GM20431 (cell line): Measurements from ENCODE around the gene PITPNB.

ENCODE experiments used
- in situ Hi-C: fragments of 300-500 bp; cut with MseI, MboI; formaldehyde crosslinking; loops from one replicate; pipeline ENCODE4 v1.15.0; 2020; ENCODE audit warnings: low sequenced_read_pairs; ENCODE audit not compliant: unreplicated experiment

PITPNB gene

DNA sequence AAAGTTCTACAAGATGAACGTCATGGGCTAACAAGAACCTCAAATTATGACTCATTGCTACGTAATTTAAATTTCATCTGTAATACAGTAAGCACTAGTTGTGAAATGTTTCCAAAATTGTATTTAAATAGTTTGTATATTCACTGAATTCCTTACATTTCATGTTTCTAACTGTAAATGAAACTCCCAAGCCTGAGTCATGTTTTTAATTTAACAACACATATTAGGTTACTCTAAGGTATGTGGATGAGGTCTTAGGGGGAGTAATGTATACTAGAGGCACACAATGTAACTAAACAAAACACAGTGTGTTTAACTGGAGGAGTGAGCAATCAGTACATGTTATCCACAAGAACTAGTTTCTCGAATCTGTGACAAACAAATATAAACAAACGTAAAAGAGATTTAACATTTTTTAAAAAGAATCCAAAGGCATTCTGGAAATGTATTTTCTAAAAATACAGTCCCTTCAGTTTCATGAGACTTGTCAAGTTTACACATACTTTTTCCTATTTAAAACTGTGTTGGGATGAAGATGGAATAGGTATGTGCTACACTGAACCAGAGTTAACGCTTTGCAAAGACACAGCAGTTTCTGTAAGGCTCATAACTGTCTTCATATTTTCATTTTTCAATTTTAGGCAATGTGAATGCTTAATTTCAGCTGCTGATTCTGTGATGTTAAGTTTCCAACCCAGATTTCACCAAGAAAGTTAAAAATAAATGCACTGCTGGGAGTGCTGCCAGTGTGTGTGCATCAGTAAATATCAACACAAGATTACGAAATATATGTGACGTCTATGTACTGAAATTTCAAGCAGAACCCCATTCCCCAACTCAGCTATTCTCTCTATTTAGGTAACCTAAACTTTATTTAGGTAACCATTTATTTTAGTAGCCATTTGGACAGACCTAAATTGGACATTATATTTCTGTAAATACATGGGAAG is 52.6 kb downstream of the PITPNB start:
- in situ Hi-C loops = no loop called here

- in situ Hi-C loops = no loop called here
Observed at GRCh38 chr22:27865496-27865895, 53.6 kb downstream of the PITPNB start.

GRCh38 chr22:27863556-27863955 is 55.5 kb downstream of the PITPNB start:
- in situ Hi-C loops = no loop called here

GRCh38 chr22:27863001-27863400 is 56.1 kb downstream of the PITPNB start:
- in situ Hi-C loops = no loop called here

GRCh38 chr22:27859336-27859735 is 59.7 kb downstream of the PITPNB start:
- in situ Hi-C loops = no loop called here

GRCh38 chr22:27858626-27859025 is 60.4 kb downstream of the PITPNB start:
- in situ Hi-C loops = no loop called here

DNA sequence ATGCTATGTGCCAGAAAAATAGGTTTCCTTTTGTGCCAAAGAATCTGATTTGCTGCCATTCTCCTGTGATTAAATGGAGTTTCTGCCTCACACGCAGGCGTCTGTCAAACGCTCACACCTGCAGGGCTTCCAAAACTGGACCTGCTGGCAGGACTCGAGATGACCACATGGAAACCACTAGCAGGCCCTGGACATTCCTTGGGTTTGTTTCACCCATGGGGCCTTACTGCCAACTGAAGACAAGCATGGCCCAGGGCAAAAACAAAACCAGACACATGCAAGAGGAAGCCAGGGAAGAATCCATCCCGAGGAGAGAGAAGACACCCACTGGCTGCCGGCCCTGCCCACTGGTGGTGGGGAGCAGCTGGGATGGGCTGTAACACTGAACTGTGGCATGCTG is 61.6 kb downstream of the PITPNB start:
- in situ Hi-C loops = no loop called here

DNA sequence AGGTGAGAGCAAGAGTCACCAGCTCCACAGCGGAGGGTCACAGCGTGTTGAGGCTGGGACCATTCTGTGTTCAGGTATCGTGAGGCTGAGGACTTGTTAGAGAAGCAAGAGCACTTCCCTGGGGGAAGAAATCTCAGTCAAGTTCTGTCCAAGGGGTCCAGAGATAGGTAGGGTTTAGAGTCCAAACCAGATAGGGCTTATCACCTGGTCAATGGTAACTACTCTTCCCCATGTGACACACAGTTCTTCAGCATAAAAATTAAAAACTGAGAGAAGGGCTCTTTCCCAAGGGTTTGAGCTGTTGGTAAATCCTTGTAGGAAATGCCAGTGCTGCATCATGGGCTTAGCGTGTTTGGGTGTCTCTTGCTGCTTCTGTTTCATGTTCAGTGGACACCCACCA is 62.7 kb downstream of the PITPNB start:
- in situ Hi-C loops = no loop called here

DNA sequence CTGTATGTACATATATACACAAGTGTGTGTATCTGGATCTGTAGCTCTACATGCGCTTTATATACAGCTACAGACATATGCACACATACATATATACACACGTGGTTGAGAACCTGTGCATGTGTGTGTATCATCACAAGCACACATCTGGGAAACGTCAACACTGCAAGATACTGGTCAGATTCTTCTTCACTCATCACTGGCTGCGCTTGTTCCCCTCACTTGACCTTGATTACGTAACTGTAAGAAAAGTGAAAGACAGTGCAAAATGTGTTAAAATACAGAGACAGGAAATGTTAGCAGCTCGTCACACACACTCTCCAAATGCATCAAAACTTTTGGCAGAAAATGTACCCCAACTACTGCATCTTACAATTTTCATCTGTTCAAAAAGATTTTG is 65.6 kb downstream of the PITPNB start:
- in situ Hi-C loops = no loop called here

DNA sequence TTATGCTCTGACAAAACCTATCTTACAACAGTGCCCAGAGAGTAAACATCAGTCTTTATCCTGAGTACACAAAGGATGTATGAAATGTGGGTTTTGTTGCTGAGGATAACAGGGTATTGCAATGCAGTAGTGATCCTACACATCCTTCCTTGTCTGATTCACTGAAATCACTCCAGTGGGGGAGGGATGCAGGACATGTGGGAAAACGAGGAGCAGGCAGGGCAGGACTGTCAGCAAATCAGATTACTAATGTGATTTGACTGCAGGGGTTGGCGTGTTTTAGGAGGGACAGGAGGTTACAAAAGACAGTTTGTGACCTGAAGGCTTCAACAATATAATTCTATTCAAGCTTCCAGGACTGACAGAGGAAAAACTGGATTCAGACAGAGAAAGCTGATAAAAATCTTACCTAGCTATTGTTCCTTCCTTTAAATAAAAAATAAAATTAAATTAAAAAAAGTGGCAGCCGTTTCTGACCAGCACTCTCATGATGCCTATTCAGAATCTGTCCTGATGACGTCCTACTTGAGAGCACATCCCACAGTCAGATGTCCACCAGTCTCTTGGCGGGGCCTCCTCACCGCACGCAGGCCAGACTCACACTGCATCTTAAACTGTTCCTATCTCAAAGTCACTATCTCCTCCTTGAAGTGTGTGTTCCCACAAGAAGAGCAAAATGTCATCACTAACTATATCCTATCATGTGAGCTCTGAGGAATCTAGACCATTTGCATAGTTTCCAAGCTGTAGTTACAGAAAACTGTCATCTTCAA is 66.9 kb downstream of the PITPNB start:
- in situ Hi-C loops = no loop called here

DNA sequence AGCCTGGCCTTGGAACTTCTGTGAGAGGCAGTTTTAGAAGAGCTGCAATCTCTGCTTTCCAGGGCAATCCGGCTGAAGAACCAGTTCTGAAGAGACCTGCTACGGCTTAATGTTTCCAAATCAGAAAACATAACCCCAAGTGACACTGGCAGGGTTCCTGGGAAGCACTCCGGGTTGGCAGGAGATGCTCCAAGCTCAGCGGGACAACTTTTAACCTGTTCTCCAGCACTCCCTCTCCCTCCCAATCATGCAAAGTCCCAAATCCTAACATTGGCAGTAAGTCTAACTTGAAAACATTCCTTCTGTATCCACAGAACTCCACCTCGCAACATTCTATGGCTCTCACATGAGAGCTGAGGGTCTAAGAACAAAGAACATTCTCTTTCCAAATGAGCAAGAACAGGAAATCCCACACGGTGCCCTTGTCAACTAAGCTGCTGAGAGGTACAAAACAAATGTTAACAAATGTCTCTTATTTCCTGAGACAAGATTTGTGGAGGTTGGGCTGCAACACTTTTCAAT is 69.0 kb downstream of the PITPNB start:
- in situ Hi-C loops = no loop called here

DNA sequence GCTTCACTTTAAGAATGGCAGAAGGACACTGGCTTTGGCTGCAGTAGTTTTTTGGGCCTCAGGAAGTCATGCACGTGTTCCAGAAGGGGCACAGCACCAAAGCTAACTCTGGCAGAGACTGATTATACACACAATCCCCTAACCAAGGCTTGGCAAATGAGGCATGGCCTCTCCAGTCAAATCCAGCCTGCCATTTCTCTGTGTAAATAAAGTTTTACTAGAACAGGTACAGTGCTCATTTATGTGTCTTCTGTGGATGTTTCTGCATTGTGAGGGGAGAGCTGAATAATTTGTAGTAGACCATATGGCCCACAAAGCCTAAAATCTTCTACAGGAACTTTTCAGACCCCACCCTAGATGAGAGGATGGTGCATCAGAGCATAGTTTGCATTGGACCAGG is 71.1 kb downstream of the PITPNB start:
- in situ Hi-C loops = no loop called here

GRCh38 chr22:27846910-27847309 is 72.1 kb downstream of the PITPNB start:
- in situ Hi-C loops = no loop called here

DNA sequence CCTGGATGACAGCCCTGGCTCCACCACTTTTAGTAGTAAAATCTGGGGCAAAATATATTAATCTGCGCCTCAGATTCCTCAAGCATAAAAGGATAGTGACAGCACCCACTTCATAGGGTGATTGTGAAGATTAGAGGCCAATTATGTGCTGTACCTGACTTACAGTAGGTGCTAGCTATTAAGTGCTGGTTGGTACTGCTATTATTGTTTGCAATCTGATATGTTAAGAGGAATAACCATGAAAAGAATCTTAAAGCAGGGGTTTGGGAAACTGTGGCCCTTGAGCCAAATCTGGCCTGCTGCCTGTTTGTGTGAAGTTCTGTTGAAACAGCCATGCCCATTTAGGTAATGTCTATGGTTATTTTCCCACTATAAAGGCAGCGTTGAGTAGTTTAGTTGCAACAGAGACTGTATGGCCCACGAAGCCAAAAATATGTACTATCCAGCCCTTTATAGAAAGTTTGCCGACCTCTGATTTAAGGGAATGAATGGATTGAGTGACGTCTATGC is 72.8 kb downstream of the PITPNB start:
- in situ Hi-C loops = no loop called here

GRCh38 chr22:27845644-27846043 is 73.4 kb downstream of the PITPNB start:
- in situ Hi-C loops = no loop called here

DNA sequence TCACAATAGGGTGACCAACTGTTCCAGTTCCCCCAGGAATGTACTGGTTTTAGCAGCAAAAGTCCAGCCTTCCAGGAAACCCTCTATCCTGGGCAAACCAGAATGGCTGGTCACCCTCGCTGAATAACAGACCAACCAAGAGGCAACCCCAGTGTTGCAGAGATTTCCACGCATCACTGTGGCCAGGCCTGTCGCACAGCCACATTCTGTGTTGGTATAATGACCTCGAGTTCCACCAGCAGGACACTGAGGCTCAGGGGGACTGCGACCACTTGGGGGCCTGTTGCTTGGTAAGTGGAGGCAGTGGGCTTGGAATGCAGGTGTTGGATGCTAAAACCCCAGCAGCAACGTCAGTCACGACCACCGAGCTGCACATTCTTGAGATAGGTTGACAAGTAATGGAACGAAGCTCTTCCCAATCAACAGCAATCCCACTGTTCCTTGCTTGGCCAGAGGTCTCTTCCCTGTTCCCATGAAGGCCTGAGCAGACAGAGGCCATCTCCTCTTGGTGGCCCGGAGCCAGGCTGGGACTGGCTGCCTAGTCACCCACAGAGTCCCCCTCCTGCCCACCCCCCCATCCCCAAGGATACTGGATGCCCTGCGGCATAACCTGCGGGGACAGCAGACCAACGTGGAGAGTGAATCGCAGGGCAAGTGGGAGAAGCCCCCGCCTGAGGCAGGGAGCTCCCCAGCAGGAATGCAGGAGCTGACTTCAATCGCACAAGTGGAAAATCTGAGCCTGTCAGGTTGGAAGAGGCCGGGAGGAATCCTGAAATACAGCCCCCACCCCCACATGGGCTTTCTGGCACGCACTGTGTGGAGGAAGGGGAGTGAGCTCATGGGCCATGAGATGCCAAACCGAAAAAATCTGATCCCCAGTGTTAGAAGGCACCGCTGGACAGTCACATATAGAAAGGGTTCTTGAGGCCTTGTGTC is 74.1 kb downstream of the PITPNB start:
- in situ Hi-C loops = no loop called here

DNA sequence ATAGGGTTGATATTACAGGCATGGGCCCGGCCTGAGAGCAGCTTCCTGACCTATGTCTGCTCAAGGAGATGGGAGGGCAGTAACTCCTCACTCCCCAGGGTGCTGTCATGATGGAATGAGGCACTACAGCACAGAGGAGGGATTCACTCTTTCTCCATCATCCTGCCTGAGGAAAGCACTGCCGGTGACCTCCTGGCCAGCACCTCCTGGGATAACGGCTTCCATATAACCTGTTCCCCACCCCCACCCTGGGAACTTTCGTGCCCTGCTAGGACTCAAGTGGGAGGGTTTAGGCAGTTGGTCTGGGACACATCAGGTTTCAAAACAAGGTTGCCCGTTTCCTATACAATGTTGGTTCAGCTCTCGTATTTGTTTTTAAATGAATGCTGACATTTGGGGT is 74.8 kb downstream of the PITPNB start:
- in situ Hi-C loops = no loop called here

DNA sequence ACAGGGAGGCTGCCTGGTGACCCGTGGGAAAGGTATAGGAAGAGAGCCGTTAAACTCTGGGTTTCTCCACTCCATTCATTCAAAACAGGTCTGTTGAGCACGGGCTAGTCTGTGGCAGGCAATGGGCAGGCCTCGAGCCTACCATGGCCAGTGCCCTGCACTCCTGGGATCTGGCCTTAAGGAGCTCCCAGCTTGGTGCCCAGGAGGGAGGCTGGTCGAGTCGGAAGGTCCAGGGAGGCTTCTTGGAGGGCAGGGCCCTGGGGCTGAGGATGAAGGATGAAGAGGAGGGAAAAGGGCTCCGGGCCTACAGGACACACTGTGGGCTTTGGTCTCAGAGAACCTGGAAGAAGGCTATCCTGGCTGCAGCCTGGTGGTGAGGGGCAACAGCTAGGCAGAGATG is 75.6 kb downstream of the PITPNB start:
- in situ Hi-C loops = no loop called here

DNA sequence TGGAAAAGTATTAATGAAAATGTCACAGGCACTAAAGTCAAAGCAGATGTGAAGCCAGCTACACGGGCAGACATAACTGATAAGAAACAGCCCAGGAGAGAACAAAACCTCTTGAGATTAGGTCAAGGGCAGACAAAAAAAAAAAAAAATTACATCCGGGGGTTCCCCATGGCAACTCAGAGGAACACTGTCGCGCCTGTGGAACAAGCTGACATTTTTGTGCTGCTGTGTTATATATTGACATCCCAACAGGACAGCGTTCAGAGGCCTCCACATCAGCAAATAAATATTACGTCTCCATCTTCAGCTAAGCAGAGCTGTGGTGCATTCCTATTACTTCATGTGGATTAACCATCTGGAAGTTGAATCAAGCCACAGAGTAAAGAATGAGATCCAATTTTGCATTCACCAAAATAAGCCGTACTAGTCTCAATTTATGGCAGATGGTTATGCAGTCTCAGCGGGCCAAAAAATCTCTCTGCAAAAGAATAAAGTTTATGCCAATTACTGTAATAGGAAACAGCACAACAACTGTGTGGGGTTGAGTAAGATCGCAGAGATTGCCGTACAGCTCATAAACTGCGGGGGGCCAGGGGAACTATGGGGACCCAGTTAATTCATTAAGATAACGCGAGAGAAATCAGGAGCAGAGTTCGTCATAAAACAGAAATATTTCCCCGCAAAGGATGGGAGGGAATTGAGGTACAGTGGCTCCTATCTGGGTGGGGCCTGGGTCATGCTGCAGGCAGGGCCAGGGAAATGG is 76.2 kb downstream of the PITPNB start:
- in situ Hi-C loops = no loop called here
